Activated CD4-positive, alpha-beta T cell treated with anti-CD3 and anti-CD28 coated beads, Interleukin-2, amount 50 U/mL, for 16 hours (primary cell): ENCODE data around the gene LOC101059915.
"Not testable (repeated sequence)": the region's sequence is repeated elsewhere in the genome, so short reads cannot be mapped to it uniquely, and the experiment has no call there.

Experiments
- DNase-seq: peaks from one replicate; pipeline ENCODE4 v3.0.0-alpha.2; 2020

The LOC101059915 gene

GRCh38 chrX:71644406-71644805 is 22.9 kb upstream of the LOC101059915 start:
- not testable (repeated sequence) for DNase-seq

GRCh38 chrX:71650333-71650969 is 16.9 kb upstream of the LOC101059915 start:
- peak; percentile 59 for DNase-seq

GRCh38 chrX:71652405-71652804 is 14.9 kb upstream of the LOC101059915 start:
- DNase-seq = peak; percentile 73

GRCh38 chrX:71653344-71653743 is 14.0 kb upstream of the LOC101059915 start:
- no peak for DNase-seq

GRCh38 chrX:71657267-71657666 is 10.1 kb upstream of the LOC101059915 start:
- DNase-seq = no peak

GRCh38 chrX:71659342-71659741 is 8.0 kb upstream of the LOC101059915 start:
- DNase-seq = no peak

- DNase-seq = no peak
Measured at GRCh38 chrX:71659959-71660358, 7.4 kb upstream of the LOC101059915 start.

- no peak for DNase-seq
Measured at GRCh38 chrX:71660562-71661416, 6.6 kb upstream of the LOC101059915 start.

- DNase-seq = no peak
Measured at GRCh38 chrX:71661919-71662318, 5.4 kb upstream of the LOC101059915 start.

GRCh38 chrX:71662654-71663053 is 4.7 kb upstream of the LOC101059915 start:
- not testable (repeated sequence) for DNase-seq

GRCh38 chrX:71663238-71663637 is 4.1 kb upstream of the LOC101059915 start:
- DNase-seq = peak; percentile 48

GRCh38 chrX:71664202-71664601 is 3.1 kb upstream of the LOC101059915 start:
- DNase-seq = peak; percentile 41

- no peak for DNase-seq
Measured at GRCh38 chrX:71664889-71665491, 2.4 kb upstream of the LOC101059915 start.

- DNase-seq = no peak
Measured at GRCh38 chrX:71665747-71666146, 1.6 kb upstream of the LOC101059915 start.

GRCh38 chrX:71666240-71667223 is 814 bp upstream of the LOC101059915 start:
- no peak for DNase-seq

- no peak for DNase-seq
Measured at GRCh38 chrX:71668248-71668595, 876 bp downstream of the LOC101059915 start.

- no peak for DNase-seq
Measured at GRCh38 chrX:71669492-71669891, 2.1 kb downstream of the LOC101059915 start.

GRCh38 chrX:71669947-71670346 is 2.6 kb downstream of the LOC101059915 start:
- DNase-seq = not testable (repeated sequence)

GRCh38 chrX:71671043-71671780 is 3.9 kb downstream of the LOC101059915 start:
- peak; percentile 22 for DNase-seq

- no peak for DNase-seq
Measured at GRCh38 chrX:71671938-71672337, 4.6 kb downstream of the LOC101059915 start.

- not testable (repeated sequence) for DNase-seq
Measured at GRCh38 chrX:71675636-71676035, 8.3 kb downstream of the LOC101059915 start.
